Inferior parietal cortex (tissue), 1 donor: Measurements from ENCODE around the gene CCDC149.

Experiments used
- DNase-seq: peaks from one replicate; pipeline ENCODE4 v3.0.0-alpha.2; 2016; ENCODE audit errors: extremely low spot score

The CCDC149 gene

GRCh38 chr4:24912252-24913118, at the start of gene CCDC149:
CCDC149 (minus strand) TSS chr4:24913042; CDS start chr4:24912864, 178 bp downstream.
- no peak for DNase-seq

DNA sequence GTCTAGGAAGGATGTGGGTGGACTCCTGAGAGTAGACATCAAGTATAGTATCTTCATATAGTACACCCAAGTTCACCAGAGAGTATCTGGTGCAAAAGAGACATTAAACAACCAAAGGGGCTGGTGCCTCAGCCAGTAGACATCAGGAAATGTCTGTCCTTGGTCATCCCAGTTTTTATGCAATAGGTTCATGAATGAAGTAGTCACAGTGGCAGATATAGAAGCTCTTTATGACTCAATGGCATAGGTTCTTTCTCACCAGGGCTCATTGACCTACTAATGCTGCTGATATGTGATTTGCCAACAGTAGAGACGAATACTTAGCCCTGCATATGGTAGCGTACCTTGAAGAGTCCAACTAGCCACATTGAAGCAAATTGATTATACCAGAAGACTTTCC, 45.0 kb upstream of the CCDC149 start:
- DNase-seq, result no peak

- DNase-seq, result no peak
Observed at GRCh38 chr4:24956763-24957162, 43.9 kb upstream of the CCDC149 start.

DNA sequence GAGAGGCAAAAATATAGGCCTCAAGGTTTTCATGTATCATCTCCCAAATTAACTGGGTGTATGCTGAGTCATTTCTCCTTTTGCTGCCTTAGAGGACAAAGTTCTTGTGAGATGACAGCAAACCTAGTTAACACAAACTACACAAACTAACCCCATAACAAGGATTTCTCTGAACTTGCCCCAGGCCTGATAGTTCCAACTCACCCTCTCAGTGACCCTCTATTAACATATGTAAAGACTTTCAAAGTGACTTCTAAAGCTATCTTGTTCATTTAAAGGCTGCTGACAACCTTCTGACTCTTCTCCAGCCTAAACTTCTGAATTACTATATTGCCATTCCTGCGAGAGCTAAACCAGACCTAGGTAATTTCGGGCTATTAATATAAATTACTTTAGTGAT, 43.2 kb upstream of the CCDC149 start:
- no peak for DNase-seq

DNA sequence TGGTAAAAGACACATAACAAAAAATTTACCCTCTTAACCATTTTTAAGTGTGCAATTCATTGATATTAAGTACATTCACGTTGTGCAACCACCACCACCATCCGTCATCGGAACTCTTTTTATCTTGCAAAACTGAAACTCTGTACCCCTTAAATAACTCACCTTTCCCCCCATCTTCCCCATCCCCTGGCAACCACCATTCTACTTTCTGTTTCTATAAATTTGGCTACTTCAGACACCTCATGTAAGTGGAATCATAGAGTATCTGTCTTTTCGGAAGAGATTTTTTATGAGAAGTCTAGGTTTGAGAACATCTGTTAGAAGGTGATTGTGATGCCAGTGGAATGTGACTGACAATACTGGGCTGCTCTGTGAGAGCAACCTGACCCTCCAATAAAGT, 39.8 kb upstream of the CCDC149 start:
- DNase-seq, result no peak

DNA sequence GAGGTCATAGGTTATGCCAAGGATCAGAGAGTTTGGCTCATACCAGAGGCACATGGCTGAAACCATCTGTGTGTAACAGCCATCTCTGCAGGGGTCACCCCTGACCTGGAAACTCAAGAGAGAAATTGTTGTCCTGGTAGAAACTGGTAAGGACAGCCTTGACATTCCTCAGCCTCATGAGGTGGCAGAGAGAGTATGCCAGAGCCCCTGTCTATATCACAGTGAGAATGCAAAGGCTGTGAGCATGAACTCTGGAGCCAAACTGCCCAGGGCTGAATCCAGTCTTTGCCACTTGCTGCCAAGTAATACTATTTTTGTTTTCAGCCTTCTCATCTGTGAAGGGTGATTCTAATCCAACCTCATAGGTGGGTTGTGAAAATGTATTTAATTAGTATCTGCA, 37.1 kb upstream of the CCDC149 start:
- DNase-seq, result no peak

GRCh38 chr4:24937917-24938281, 25.1 kb upstream of the CCDC149 start:
- no peak for DNase-seq

- no peak for DNase-seq
Observed at GRCh38 chr4:24937176-24937916, 24.5 kb upstream of the CCDC149 start.

DNA sequence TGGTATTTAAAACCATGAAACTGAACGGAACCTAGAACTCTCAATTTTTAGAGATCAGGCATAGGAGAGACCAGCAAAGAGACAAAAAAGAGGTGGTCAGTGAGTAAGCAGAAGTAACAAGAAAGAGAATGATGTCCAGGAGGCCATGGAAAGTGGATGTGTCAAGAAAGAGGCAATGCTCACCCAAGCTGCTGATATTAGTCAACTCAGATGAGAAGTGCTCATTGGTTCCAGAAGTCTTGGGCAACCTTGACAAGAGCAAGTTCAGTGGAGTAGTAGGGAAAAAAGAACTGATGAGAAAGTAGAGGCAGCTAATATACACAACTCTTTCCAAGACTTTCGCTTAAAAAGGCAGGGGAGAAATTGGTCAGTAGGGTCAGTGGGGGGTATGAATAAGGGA, 23.0 kb upstream of the CCDC149 start:
- DNase-seq, result no peak

DNA sequence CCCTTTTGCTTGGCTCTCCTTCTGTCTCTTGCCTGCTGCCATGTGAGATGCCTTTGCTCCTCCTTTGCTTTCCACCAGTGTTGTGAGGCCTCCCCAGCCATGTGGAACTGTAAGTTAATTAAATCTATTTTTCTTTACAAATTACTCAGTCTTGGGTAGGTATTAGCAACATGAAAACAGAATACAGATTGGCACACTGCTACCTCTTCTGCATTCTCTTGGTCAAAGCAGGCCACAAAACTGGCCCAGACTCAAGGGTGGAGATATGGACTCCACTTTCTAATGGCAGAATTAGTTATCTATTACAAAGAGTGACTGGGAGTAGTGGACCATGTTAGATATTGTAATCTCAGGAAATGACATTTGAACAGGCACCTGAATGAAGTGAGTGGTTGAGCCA, 21.5 kb upstream of the CCDC149 start:
- DNase-seq, result no peak

DNA sequence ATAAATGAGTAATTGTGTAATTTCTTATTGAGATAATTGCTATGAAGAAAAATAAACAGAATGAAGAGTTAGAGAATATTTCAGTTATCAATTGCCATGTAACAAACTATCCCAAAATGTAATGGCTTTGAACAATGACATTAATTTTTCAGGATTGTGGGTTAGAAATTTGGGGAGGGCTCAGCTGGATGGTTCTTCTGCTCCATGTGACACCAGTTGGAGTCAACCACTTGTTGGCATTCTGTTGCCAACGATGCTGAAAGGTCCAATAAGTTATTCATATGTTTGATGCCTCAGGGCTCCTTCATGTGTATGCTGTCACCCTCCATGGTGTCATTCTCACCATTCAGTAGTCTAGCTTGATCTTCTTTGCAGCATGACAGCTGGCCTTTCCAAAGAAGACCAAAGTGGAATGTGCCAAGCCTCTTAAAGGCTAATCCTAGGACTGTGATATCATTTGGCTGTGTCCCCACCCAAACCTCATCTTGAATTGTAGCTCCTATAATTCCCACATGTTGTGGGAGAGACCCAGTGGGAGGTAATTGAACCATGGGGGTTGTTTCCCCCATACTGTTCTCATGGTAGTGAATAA, 20.9 kb upstream of the CCDC149 start:
- DNase-seq, result no peak

DNA sequence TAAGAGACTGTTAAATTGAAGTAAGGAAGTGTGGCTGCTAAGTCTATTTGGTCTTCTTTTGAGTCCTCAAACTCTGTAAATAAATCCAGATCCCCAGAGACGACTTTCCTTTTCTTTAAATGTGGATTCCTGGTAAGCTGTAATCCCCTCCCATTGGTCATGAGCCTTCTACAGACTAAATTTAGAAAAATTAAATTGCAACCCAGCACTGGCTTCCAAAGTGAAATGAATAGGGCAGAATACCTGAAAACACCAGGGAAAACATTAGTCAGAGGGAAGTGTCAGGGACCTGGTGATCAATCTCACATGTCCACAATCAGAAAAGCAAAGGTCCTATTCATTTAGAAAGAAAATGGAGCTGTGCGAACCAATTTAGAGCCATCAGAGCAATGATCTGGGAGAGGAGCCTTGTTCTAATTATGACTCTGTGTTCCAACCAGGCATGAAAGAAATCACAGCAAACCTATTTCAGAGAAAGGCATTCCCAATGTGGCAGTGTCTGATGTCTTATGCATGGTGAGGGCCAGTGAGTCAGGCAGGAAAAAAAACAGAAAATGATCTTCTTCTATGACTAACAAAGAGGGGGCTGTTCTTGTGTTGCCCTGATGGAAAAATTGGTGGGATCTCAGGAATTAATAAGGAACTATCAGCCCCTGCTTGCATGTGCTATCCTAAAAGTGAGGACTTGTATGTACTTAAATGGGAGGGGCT, 19.8 kb upstream of the CCDC149 start:
- no peak for DNase-seq

DNA sequence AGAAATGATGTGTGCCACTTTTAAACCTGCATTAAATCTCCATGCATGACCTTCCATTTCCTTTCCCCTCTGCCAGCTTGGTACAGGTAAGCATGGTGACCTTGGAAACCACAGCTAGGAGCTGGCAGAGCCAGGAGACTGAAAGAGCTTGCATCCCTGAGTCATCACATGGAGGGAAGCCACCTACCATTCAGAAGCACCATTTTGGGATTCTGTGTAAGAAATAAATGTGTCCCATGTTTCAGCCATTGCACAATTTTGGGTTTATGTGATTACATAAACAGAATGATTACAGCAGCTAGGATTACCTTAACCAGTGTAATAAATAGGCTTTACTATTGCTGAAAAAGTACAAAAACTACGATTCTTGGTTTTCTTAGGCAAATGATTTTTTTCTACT, 17.3 kb upstream of the CCDC149 start:
- no peak for DNase-seq

DNA sequence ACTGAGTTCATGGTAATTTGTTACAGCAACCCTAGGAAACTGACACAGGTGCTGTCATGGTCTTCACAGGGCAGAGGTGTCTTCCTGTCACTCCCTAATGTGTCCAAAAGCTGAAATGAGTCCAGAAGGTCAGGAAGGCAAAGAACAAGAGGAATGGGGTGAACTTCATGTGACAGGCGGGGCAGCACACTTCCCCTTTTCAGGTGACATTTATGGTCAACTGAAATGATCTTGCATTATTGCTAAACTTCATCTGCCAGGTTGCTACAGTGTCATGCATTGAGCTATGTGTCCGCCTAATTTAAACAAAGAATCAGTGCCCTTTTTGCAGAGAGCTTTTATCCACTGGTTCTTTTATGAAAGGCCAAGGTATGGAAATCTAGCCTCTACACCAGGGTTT, 15.9 kb upstream of the CCDC149 start:
- DNase-seq, result no peak

- DNase-seq, result no peak
Observed at GRCh38 chr4:24927049-24927448, 14.2 kb upstream of the CCDC149 start.

GRCh38 chr4:24924309-24924781, 11.5 kb upstream of the CCDC149 start:
- DNase-seq, result no peak

GRCh38 chr4:24923550-24923949, 10.7 kb upstream of the CCDC149 start:
- DNase-seq, result no peak

DNA sequence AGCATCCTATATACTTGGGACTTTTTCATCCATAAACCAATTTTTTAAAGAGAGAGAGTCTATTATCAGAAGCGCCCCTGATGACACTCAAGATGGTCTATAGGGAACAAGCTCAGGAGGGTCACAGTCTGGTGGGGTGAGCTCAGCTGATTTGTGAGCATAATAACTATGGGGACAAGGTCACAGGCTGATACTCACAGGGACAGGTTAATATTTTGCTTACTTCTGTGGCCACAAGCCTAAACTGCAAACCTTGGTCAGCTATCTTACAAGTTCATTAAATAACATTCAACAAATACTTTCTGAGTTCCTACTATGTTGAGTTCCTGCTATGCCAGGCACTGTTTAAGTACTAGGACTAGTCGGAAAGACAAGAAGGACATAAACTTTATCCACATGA, 10.2 kb upstream of the CCDC149 start:
- DNase-seq, result no peak

- DNase-seq, result no peak
Observed at GRCh38 chr4:24922416-24922815, 9.6 kb upstream of the CCDC149 start.

DNA sequence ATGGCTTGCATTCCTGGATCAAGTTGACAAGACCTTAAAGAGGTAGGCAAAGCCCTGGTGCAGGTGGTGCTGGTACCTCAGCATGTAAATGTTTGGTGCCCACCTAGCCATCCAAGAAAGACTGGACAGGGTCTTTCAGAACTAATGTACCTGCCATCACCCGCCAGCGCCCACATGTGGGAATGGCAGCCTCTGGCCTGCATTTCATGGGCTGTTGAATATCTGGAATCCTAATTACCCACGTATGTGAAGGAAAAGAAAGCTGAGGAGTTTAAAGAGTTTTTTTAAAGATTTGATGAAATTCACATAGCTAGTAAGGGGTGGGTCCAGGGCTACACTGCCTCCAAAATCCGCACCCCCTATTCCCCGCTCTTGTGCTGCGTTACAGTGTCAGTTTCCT, 8.6 kb upstream of the CCDC149 start:
- no peak for DNase-seq

GRCh38 chr4:24920008-24920407, 7.2 kb upstream of the CCDC149 start:
- DNase-seq, result no peak
